ENCODE results near the gene CLDN20. TPM values are rescaled to one million over a fixed set of nuclear protein-coding genes. Genes with fewer than 3 reads are reported as not detected.

The CLDN20 gene
- total and polyA plus RNA-seq, 2 donors (not counting 1 experiment from before 2014, with no cell fraction given) = not detected

- H3K27ac ChIP-seq (ENCODE audit: insufficient read depth, low read length) = peak overlapping the region; percentile 70
- H3K4me2 ChIP-seq (ENCODE audit: extremely low read depth, insufficient read depth, low read length) = no peak overlapping the region
- H4K20me1 ChIP-seq (ENCODE audit: control insufficient read depth, extremely low read depth, insufficient read depth, low read length) = no peaks in the 10 kb centered on the region
- H3K4me3 ChIP-seq (replicated peaks in 1 of 4; ENCODE audit: control extremely low read depth in 1 of 4, insufficient read depth in 1 of 4, low read depth in 3 of 4, low read length in 4 of 4) = no peak overlapping the region
- H3K79me2 ChIP-seq (ENCODE audit: control insufficient read depth, insufficient read depth, low read length) = no peaks in the 10 kb centered on the region
- DNase-seq (ENCODE audit: low read depth in 2 of 2) = peak; percentile 72 to 80
- peaks cover 4% of the 10 kb centered on the region for H3K36me3 ChIP-seq (ENCODE audit: control insufficient read depth, insufficient read depth, low read length)
- peak overlapping the region; percentile 13 for H3K9ac ChIP-seq (ENCODE audit: insufficient read depth, low read length)
- no peak overlapping the region for H2AFZ ChIP-seq (ENCODE audit: low read length)
- H3K4me1 ChIP-seq (ENCODE audit: control insufficient read depth, extremely low read depth, insufficient read depth, low read length) = peaks cover 8% of the 10 kb centered on the region
- peak; percentile 84 to 92 for TF ChIP-seq CTCF (conservative IDR thresholded peaks at IDR 0.05 in 1 of 2, IDR thresholded peaks at IDR 0.05 in 1 of 2; ENCODE audit: low read depth in 1 of 2, low read length in 2 of 2)
- no peak for TF ChIP-seq EZH2 (IDR thresholded peaks at IDR 0.05; ENCODE audit: low read length, missing control alignments)
- H3K9me3 ChIP-seq (ENCODE audit: control insufficient read depth, insufficient read depth, low read depth, low read length) = no peaks in the 10 kb centered on the region
- no peaks in the 10 kb centered on the region for H3K27me3 ChIP-seq (ENCODE audit: control insufficient read depth, insufficient read depth, low read length)
Measured at GRCh38 chr6:155248008-155249001, 15.5 kb upstream of the CLDN20 start.

GRCh38 chr6:155250701-155251381, 13.0 kb upstream of the CLDN20 start:
- H3K9ac ChIP-seq (ENCODE audit: insufficient read depth, low read length) = no peak overlapping the region
- H3K4me3 ChIP-seq (replicated peaks in 1 of 4; ENCODE audit: control extremely low read depth in 1 of 4, insufficient read depth in 1 of 4, low read depth in 3 of 4, low read length in 4 of 4) = no peak overlapping the region
- no peak overlapping the region for H3K4me2 ChIP-seq (ENCODE audit: extremely low read depth, insufficient read depth, low read length)
- H3K9me3 ChIP-seq (ENCODE audit: control insufficient read depth, insufficient read depth, low read depth, low read length) = no peaks in the 10 kb centered on the region
- no peaks in the 10 kb centered on the region for H3K27me3 ChIP-seq (ENCODE audit: control insufficient read depth, insufficient read depth, low read length)
- no peaks in the 10 kb centered on the region for H3K79me2 ChIP-seq (ENCODE audit: control insufficient read depth, insufficient read depth, low read length)
- TF ChIP-seq CTCF (conservative IDR thresholded peaks at IDR 0.05 in 1 of 2, IDR thresholded peaks at IDR 0.05 in 1 of 2; ENCODE audit: low read depth in 1 of 2, low read length in 2 of 2) (no peak), EZH2 (IDR thresholded peaks at IDR 0.05; ENCODE audit: low read length, missing control alignments) (no peak)
- H2AFZ ChIP-seq (ENCODE audit: low read length) = no peak overlapping the region
- peaks cover 13% of the 10 kb centered on the region for H3K36me3 ChIP-seq (ENCODE audit: control insufficient read depth, insufficient read depth, low read length)
- no peak overlapping the region for H3K27ac ChIP-seq (ENCODE audit: insufficient read depth, low read length)
- peaks cover 8% of the 10 kb centered on the region for H3K4me1 ChIP-seq (ENCODE audit: control insufficient read depth, extremely low read depth, insufficient read depth, low read length)
- no peaks in the 10 kb centered on the region for H4K20me1 ChIP-seq (ENCODE audit: control insufficient read depth, extremely low read depth, insufficient read depth, low read length)
- DNase-seq (ENCODE audit: low read depth in 2 of 2) = no peak

- H3K4me3 ChIP-seq (replicated peaks in 1 of 4; ENCODE audit: control extremely low read depth in 1 of 4, insufficient read depth in 1 of 4, low read depth in 3 of 4, low read length in 4 of 4) = no peak overlapping the region
- peaks cover 17% of the 10 kb centered on the region for H3K36me3 ChIP-seq (ENCODE audit: control insufficient read depth, insufficient read depth, low read length)
- peaks cover 7% of the 10 kb centered on the region for H3K4me1 ChIP-seq (ENCODE audit: control insufficient read depth, extremely low read depth, insufficient read depth, low read length)
- H3K9ac ChIP-seq (ENCODE audit: insufficient read depth, low read length) = no peak overlapping the region
- H3K79me2 ChIP-seq (ENCODE audit: control insufficient read depth, insufficient read depth, low read length) = no peaks in the 10 kb centered on the region
- H4K20me1 ChIP-seq (ENCODE audit: control insufficient read depth, extremely low read depth, insufficient read depth, low read length) = no peaks in the 10 kb centered on the region
- H2AFZ ChIP-seq (ENCODE audit: low read length) = no peak overlapping the region
- no peak for DNase-seq (ENCODE audit: low read depth in 2 of 2)
- no peaks in the 10 kb centered on the region for H3K27me3 ChIP-seq (ENCODE audit: control insufficient read depth, insufficient read depth, low read length)
- H3K4me2 ChIP-seq (ENCODE audit: extremely low read depth, insufficient read depth, low read length) = no peak overlapping the region
- no peaks in the 10 kb centered on the region for H3K9me3 ChIP-seq (ENCODE audit: control insufficient read depth, insufficient read depth, low read depth, low read length)
- no peak overlapping the region for H3K27ac ChIP-seq (ENCODE audit: insufficient read depth, low read length)
- TF ChIP-seq EZH2 (IDR thresholded peaks at IDR 0.05; ENCODE audit: low read length, missing control alignments) = no peak
- no peak for TF ChIP-seq CTCF (conservative IDR thresholded peaks at IDR 0.05 in 1 of 2, IDR thresholded peaks at IDR 0.05 in 1 of 2; ENCODE audit: low read depth in 1 of 2, low read length in 2 of 2)
Measured at GRCh38 chr6:155252581-155252980, 11.2 kb upstream of the CLDN20 start.

Data from fibroblast of lung (primary cell).